Embryonic facial prominence (tissue), 1 donor: Measurements from ENCODE around the gene FETUB.
"Not testable (repeated sequence)": the region's sequence is repeated elsewhere in the genome, so short reads cannot be mapped to it uniquely, and the experiment has no call there.

Source experiments
- DNase-seq: peaks from one replicate; pipeline ENCODE4 v3.0.0-alpha.2; 2016; ENCODE audit errors: extremely low spot score

Gene FETUB

DNA sequence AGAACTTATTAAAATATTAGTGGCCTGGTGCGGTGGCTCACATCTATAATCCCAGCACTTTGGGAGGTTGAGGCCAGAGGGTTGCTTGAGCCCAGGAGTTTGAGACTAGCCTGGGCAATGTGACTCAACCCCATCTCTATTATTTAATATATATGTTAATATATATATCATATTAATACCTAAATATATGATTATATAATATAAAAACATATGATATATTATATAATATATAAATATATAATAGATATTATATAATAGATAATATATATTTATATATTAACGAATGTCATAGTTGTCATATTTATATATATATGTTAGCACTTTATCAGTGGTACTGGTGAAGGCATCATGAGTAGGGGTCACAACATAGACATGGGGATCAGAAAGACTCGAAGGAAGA lies 30.9 kb downstream of the FETUB start:
- DNase-seq: no peak

DNA sequence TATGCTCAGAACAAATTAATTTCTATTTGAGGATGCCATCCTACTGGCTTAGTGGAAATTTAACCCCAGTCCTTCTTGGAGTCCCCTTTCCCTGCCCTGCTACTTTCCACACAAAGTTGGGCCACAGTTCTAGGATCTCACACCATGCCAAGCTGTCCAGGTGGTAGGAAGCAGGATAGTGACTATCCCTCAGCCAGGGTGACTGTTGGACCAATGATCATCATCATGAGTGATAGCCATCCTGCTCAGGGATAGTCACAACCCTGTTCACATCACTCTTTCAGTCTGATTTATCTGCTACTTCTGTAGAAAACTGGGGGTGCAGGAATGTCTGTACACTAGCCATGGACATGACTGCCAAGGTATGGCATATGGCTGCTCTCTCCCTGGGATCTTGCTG lies 38.4 kb downstream of the FETUB start:
- no peak for DNase-seq

- no peak for DNase-seq
Observed at GRCh38 chr3:186679151-186679550, 39.0 kb downstream of the FETUB start.

DNA sequence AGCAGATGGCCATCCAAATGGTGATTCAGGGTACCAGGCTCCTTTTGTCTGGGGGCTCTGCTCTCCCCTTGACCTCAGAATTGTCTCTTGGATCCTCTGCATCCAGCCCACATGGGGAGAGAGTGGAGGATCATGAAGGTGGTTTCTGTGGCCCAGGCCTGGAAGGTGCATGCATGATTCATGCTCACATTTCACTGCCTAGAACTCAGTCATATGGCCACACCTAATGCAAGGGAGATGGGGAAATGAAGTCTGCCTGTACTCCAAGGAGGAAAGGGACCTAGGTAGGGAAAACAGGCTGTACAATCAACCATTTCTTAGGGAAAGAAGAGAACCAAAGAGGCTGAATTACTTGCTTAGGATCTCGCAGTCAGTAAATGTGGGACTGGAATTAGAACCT lies 40.7 kb downstream of the FETUB start:
- no peak for DNase-seq

- no peak for DNase-seq
Observed at GRCh38 chr3:186682812-186683211, 42.6 kb downstream of the FETUB start.

- no peak for DNase-seq
Observed at GRCh38 chr3:186683979-186684378, 43.8 kb downstream of the FETUB start.

- DNase-seq: not testable (repeated sequence)
Observed at GRCh38 chr3:186686475-186686874, 46.3 kb downstream of the FETUB start.

- DNase-seq: no peak
Observed at GRCh38 chr3:186687120-186687651, 47.0 kb downstream of the FETUB start.

DNA sequence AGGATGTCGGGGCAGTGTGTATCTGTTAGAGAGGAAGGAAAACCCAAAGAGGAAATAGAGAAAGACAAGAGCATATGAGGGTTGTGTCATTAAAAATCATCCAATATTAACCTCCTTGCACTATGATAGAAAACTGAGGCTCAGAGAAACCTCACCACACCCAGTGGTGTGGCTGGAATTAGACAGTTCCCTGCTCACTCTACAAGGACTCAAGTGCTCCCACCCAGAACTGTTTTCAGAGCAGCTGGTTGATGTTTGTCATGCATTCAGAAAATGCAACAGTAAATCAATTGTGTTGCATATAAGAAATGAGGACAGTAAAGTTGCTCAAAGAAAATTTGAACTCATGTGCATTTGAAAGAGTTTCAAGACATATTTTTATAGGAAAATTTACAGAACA lies 50.1 kb downstream of the FETUB start:
- not testable (repeated sequence) for DNase-seq

DNA sequence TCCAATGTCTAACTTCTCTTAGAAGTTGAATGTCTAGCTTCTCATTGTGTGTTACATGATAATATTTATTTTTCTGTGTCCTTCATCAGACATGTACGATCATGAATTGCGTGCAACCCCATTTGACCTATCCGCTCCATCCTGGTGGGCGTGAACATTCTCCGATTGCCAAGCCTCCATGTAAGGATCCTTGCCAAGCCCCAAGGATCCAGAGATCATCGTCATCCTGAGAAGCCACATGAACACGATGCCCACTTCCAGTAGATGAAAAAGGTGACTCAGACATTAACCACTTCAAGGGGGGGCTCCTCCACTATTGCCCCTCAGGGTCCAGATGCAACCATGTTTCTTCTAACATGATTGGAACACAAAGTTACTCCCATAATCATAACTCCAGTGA lies 51.5 kb downstream of the FETUB start:
- no peak for DNase-seq

GRCh38 chr3:186693843-186694242 lies 53.6 kb downstream of the FETUB start:
- DNase-seq: no peak

- no peak for DNase-seq
Observed at GRCh38 chr3:186694288-186695032, 54.3 kb downstream of the FETUB start.

- no peak for DNase-seq
Observed at GRCh38 chr3:186696522-186696921, 56.3 kb downstream of the FETUB start.

DNA sequence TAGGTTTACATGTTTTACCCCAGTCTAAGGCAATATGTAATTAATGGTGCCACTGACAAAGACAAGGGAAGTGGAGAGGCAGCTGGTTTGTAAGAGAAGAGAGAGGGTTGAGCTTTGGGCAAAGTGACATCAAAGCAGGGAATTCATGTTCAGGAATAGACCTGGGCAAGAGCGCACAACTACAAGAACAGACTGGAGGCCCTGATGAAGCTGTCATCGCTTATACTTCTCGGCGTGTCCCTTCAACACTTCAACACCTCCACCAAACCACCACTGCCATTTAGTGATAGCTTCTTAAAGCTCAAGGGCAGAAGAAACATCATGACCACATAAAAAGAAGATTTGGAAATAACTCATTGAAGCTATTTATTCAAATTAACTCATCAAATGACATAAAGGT lies 57.3 kb downstream of the FETUB start:
- no peak for DNase-seq

GRCh38 chr3:186700267-186700666 lies 60.1 kb downstream of the FETUB start:
- DNase-seq: no peak

- DNase-seq: not testable (repeated sequence)
Observed at GRCh38 chr3:186702451-186702850, 62.3 kb downstream of the FETUB start.
